ENCODE measurements around the gene PKNOX2.

PKNOX2 gene

GRCh38 chr11:125192717-125193415, 28.3 kb downstream of the PKNOX2 start:
- no peaks in the 10 kb centered on the region for H3K4me1 ChIP-seq (ENCODE audit: control insufficient read depth, insufficient read depth, low read length)
- no peak overlapping the region for H3K4me3 ChIP-seq (ENCODE audit: low read length)
- no peak overlapping the region for H3K9ac ChIP-seq (ENCODE audit: low read depth, low read length)
- no peak overlapping the region for H3K4me2 ChIP-seq (ENCODE audit: low read length)
- H3K27me3 ChIP-seq (ENCODE audit: control insufficient read depth, insufficient read depth, low read length) = no peaks in the 10 kb centered on the region
- H3K36me3 ChIP-seq (ENCODE audit: insufficient read depth, low read length) = peaks cover 4% of the 10 kb centered on the region
- H3K9me3 ChIP-seq (replicated peaks; ENCODE audit: low read length) = no peaks in the 10 kb centered on the region

GRCh38 chr11:125193416-125193726, 28.8 kb downstream of the PKNOX2 start:
- Histone ChIP-seq H3K27me3 (ENCODE audit: control insufficient read depth, insufficient read depth, low read length) (no peaks in the 10 kb centered on the region), H3K4me2 (ENCODE audit: low read length) (no peak overlapping the region), H3K4me3 (ENCODE audit: low read length) (no peak overlapping the region), H3K36me3 (ENCODE audit: insufficient read depth, low read length) (peaks cover 4% of the 10 kb centered on the region), H3K9ac (ENCODE audit: low read depth, low read length) (no peak overlapping the region), H3K4me1 (ENCODE audit: control insufficient read depth, insufficient read depth, low read length) (no peaks in the 10 kb centered on the region), H3K9me3 (replicated peaks; ENCODE audit: low read length) (no peaks in the 10 kb centered on the region)

GRCh38 chr11:125193841-125194240, 29.3 kb downstream of the PKNOX2 start:
- no peaks in the 10 kb centered on the region for H3K4me1 ChIP-seq (ENCODE audit: control insufficient read depth, insufficient read depth, low read length)
- H3K36me3 ChIP-seq (ENCODE audit: insufficient read depth, low read length) = peaks cover 4% of the 10 kb centered on the region
- no peaks in the 10 kb centered on the region for H3K27me3 ChIP-seq (ENCODE audit: control insufficient read depth, insufficient read depth, low read length)
- H3K4me3 ChIP-seq (ENCODE audit: low read length) = no peak overlapping the region
- no peaks in the 10 kb centered on the region for H3K9me3 ChIP-seq (replicated peaks; ENCODE audit: low read length)
- H3K9ac ChIP-seq (ENCODE audit: low read depth, low read length) = no peak overlapping the region
- H3K4me2 ChIP-seq (ENCODE audit: low read length) = no peak overlapping the region

GRCh38 chr11:125199915-125200314, 35.4 kb downstream of the PKNOX2 start:
- Histone ChIP-seq H3K9ac (ENCODE audit: low read depth, low read length) (no peak overlapping the region), H3K36me3 (ENCODE audit: insufficient read depth, low read length) (no peaks in the 10 kb centered on the region), H3K4me3 (ENCODE audit: low read length) (no peak overlapping the region), H3K27me3 (ENCODE audit: control insufficient read depth, insufficient read depth, low read length) (no peaks in the 10 kb centered on the region), H3K9me3 (replicated peaks; ENCODE audit: low read length) (no peaks in the 10 kb centered on the region), H3K4me1 (ENCODE audit: control insufficient read depth, insufficient read depth, low read length) (no peaks in the 10 kb centered on the region), H3K4me2 (ENCODE audit: low read length) (no peak overlapping the region)

GRCh38 chr11:125200441-125200840, 35.9 kb downstream of the PKNOX2 start:
- no peaks in the 10 kb centered on the region for H3K4me1 ChIP-seq (ENCODE audit: control insufficient read depth, insufficient read depth, low read length)
- no peaks in the 10 kb centered on the region for H3K9me3 ChIP-seq (replicated peaks; ENCODE audit: low read length)
- H3K9ac ChIP-seq (ENCODE audit: low read depth, low read length) = no peak overlapping the region
- H3K4me3 ChIP-seq (ENCODE audit: low read length) = no peak overlapping the region
- no peaks in the 10 kb centered on the region for H3K27me3 ChIP-seq (ENCODE audit: control insufficient read depth, insufficient read depth, low read length)
- H3K4me2 ChIP-seq (ENCODE audit: low read length) = no peak overlapping the region
- no peaks in the 10 kb centered on the region for H3K36me3 ChIP-seq (ENCODE audit: insufficient read depth, low read length)

- no peak overlapping the region for H3K9ac ChIP-seq (ENCODE audit: low read depth, low read length)
- no peaks in the 10 kb centered on the region for H3K36me3 ChIP-seq (ENCODE audit: insufficient read depth, low read length)
- no peak overlapping the region for H3K4me3 ChIP-seq (ENCODE audit: low read length)
- no peak overlapping the region for H3K4me2 ChIP-seq (ENCODE audit: low read length)
- no peaks in the 10 kb centered on the region for H3K9me3 ChIP-seq (replicated peaks; ENCODE audit: low read length)
- no peaks in the 10 kb centered on the region for H3K27me3 ChIP-seq (ENCODE audit: control insufficient read depth, insufficient read depth, low read length)
- no peaks in the 10 kb centered on the region for H3K4me1 ChIP-seq (ENCODE audit: control insufficient read depth, insufficient read depth, low read length)
These were observed 37.1 kb downstream of the PKNOX2 start for GRCh38 chr11:125201525-125202141.

- H3K9ac ChIP-seq (ENCODE audit: low read depth, low read length) = no peak overlapping the region
- H3K4me2 ChIP-seq (ENCODE audit: low read length) = no peak overlapping the region
- no peaks in the 10 kb centered on the region for H3K4me1 ChIP-seq (ENCODE audit: control insufficient read depth, insufficient read depth, low read length)
- H3K27me3 ChIP-seq (ENCODE audit: control insufficient read depth, insufficient read depth, low read length) = no peaks in the 10 kb centered on the region
- H3K9me3 ChIP-seq (replicated peaks; ENCODE audit: low read length) = no peaks in the 10 kb centered on the region
- H3K36me3 ChIP-seq (ENCODE audit: insufficient read depth, low read length) = no peaks in the 10 kb centered on the region
- H3K4me3 ChIP-seq (ENCODE audit: low read length) = no peak overlapping the region
These were observed 37.9 kb downstream of the PKNOX2 start for GRCh38 chr11:125202362-125202880.

GRCh38 chr11:125202977-125203376, 38.4 kb downstream of the PKNOX2 start:
- no peak overlapping the region for H3K4me3 ChIP-seq (ENCODE audit: low read length)
- H3K9me3 ChIP-seq (replicated peaks; ENCODE audit: low read length) = no peaks in the 10 kb centered on the region
- no peaks in the 10 kb centered on the region for H3K4me1 ChIP-seq (ENCODE audit: control insufficient read depth, insufficient read depth, low read length)
- H3K36me3 ChIP-seq (ENCODE audit: insufficient read depth, low read length) = no peaks in the 10 kb centered on the region
- H3K4me2 ChIP-seq (ENCODE audit: low read length) = no peak overlapping the region
- no peak overlapping the region for H3K9ac ChIP-seq (ENCODE audit: low read depth, low read length)
- no peaks in the 10 kb centered on the region for H3K27me3 ChIP-seq (ENCODE audit: control insufficient read depth, insufficient read depth, low read length)

GRCh38 chr11:125207866-125208425, 43.4 kb downstream of the PKNOX2 start:
- no peak overlapping the region for H3K4me3 ChIP-seq (ENCODE audit: low read length)
- H3K9me3 ChIP-seq (replicated peaks; ENCODE audit: low read length) = no peaks in the 10 kb centered on the region
- no peak overlapping the region for H3K9ac ChIP-seq (ENCODE audit: low read depth, low read length)
- H3K27me3 ChIP-seq (ENCODE audit: control insufficient read depth, insufficient read depth, low read length) = no peaks in the 10 kb centered on the region
- H3K36me3 ChIP-seq (ENCODE audit: insufficient read depth, low read length) = no peaks in the 10 kb centered on the region
- H3K4me1 ChIP-seq (ENCODE audit: control insufficient read depth, insufficient read depth, low read length) = peaks cover 3% of the 10 kb centered on the region
- H3K4me2 ChIP-seq (ENCODE audit: low read length) = no peak overlapping the region

GRCh38 chr11:125210066-125210465, 45.5 kb downstream of the PKNOX2 start:
- H3K9ac ChIP-seq (ENCODE audit: low read depth, low read length) = no peak overlapping the region
- H3K36me3 ChIP-seq (ENCODE audit: insufficient read depth, low read length) = no peaks in the 10 kb centered on the region
- H3K4me3 ChIP-seq (ENCODE audit: low read length) = no peak overlapping the region
- H3K9me3 ChIP-seq (replicated peaks; ENCODE audit: low read length) = no peaks in the 10 kb centered on the region
- H3K4me2 ChIP-seq (ENCODE audit: low read length) = no peak overlapping the region
- no peaks in the 10 kb centered on the region for H3K27me3 ChIP-seq (ENCODE audit: control insufficient read depth, insufficient read depth, low read length)
- peaks cover 10% of the 10 kb centered on the region for H3K4me1 ChIP-seq (ENCODE audit: control insufficient read depth, insufficient read depth, low read length)

GRCh38 chr11:125211191-125211947, 46.8 kb downstream of the PKNOX2 start:
- Histone ChIP-seq H3K36me3 (ENCODE audit: insufficient read depth, low read length) (no peaks in the 10 kb centered on the region), H3K4me2 (ENCODE audit: low read length) (no peak overlapping the region), H3K4me1 (ENCODE audit: control insufficient read depth, insufficient read depth, low read length) (peaks cover 18% of the 10 kb centered on the region), H3K27me3 (ENCODE audit: control insufficient read depth, insufficient read depth, low read length) (peaks cover 5% of the 10 kb centered on the region), H3K9ac (ENCODE audit: low read depth, low read length) (no peak overlapping the region), H3K9me3 (replicated peaks; ENCODE audit: low read length) (no peaks in the 10 kb centered on the region), H3K4me3 (ENCODE audit: low read length) (no peak overlapping the region)

Data from skeletal muscle satellite cell (primary cell).